ENCODE measurements around the gene DISC1. TPM values are rescaled to one million over a fixed set of nuclear protein-coding genes. Genes with fewer than 3 reads are reported as not detected.

The DISC1 gene
- polyA plus RNA-seq, 4 donors, result 5.3 to 7.2 (median 6.8) TPM

DNA sequence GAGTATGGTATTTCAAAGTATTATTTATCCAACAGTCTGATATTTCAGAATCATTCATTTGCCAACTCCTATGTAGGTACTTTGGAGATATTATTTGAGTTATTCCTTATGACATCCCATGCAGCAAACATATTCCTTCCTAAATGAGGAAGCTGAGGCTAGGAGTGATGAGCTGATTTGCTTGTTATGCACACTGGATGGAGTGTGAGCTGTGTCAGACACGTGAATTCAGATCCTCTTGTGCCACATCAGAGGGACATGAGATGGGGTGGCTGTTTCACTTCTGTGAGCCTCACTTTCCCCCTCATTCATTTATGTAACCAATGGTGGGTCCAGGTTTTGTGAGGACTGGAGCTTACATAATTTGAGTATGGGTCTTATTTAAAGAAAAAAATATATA, 215.9 kb downstream of the DISC1 start:
- no peak for DNase-seq (ENCODE audit: low read depth in 4 of 4, low spot score in 3 of 4)

- peak in 1 of 4 donors; percentile 18 for DNase-seq (ENCODE audit: low read depth in 4 of 4, low spot score in 3 of 4)
These were observed 218.5 kb downstream of the DISC1 start for GRCh38 chr1:231844986-231845502.

GRCh38 chr1:231847612-231848397, 221.2 kb downstream of the DISC1 start:
- no peak for DNase-seq (ENCODE audit: low read depth in 4 of 4, low spot score in 3 of 4)

GRCh38 chr1:231849981-231850380, 223.4 kb downstream of the DISC1 start:
- DNase-seq (ENCODE audit: low read depth in 4 of 4, low spot score in 3 of 4), result no peak

DNA sequence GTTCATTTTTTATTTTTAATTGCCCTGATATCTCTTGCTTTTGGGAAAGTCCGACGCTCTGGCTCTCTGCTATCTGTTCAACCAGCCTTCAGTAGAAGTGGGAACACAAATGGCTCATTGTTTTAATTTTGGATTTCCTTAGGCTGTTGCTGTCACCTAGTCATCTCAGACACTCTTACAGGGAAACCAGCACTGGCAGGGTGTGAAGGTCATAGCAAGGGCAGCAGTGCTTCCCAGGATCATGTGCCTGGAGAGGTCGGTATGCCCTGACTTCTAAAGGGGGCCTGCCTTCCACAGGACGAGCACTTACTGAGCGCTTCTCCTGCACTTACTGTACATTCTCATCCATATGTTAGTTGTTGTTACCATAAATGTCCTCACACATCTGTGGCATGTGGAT, 224.2 kb downstream of the DISC1 start:
- no peak for DNase-seq (ENCODE audit: low read depth in 4 of 4, low spot score in 3 of 4)

GRCh38 chr1:231853588-231854207, 227.1 kb downstream of the DISC1 start:
- DNase-seq (ENCODE audit: low read depth in 4 of 4, low spot score in 3 of 4), result no peak

DNA sequence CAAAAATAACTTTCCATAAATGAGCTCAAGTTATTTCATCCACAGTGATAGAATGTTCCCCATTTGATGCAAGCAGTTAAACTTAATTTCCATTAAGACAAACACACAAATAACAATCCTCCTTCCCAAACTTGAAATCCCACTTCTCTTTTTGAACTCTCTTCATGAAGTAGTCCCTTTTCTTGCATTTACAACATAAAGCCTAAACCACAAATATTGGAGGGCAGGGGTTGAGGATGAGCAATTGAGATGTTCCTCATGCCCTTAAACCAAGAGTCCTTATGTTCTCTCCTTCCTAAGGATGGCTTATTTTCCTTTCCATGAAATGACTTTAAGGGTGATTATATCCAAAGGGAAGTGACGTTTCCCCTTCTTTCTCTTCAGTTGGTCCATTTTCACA, 228.8 kb downstream of the DISC1 start:
- DNase-seq (ENCODE audit: low read depth in 4 of 4, low spot score in 3 of 4), result no peak

- DNase-seq (ENCODE audit: low read depth in 4 of 4, low spot score in 3 of 4), result no peak
These were observed 229.3 kb downstream of the DISC1 start for GRCh38 chr1:231855926-231856325.

DNA sequence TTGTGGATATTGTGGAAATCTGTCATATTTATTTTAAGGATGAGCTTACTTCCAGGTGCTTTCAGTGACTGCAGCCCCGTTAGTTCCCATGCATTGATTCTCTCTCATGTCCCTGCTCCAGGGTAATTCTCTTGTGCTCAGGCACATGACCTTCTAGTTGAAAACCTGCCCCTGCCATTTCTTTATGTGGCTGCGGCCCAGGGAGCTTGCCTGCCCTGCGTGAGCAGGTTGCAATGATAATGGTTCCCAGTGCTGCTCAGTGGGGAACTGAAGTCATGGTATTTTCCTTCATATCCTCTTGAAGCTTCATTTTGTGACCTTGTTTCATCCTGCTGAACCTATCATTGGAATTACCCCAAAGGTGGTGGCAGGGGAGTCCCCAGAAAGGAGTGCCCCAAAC, 229.8 kb downstream of the DISC1 start:
- DNase-seq (ENCODE audit: low read depth in 4 of 4, low spot score in 3 of 4), result no peak

GRCh38 chr1:231856894-231857293, 230.3 kb downstream of the DISC1 start:
- no peak for DNase-seq (ENCODE audit: low read depth in 4 of 4, low spot score in 3 of 4)

DNA sequence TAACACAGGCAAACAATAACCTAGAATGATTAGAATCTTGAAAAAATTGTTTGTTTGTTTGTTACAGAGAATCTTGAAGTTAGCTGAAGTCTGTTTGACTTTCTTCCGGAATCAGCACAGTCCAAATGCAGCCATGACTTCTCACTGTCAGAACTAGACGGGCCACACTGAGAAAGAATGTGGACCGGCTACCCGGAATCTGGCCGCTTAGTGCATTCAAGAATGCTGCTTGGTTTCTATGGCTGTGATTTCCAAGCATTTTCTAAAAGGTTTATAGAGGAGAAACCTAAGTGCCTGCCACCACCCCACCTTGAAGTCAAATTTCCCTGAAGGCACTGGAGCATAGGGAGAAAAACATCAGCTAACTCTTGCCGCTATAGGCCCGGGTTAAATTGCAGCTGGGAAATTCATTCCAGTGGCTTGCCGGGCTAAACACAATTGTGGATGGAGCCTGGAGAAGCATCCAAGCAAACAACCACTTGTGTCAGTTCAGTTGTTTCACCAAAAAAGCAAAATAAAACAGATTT, 231.1 kb downstream of the DISC1 start:
- DNase-seq (ENCODE audit: low read depth in 4 of 4, low spot score in 3 of 4), result peak in 2 of 4 donors; percentile 22 to 25

GRCh38 chr1:231860221-231861088, 233.9 kb downstream of the DISC1 start:
- DNase-seq (ENCODE audit: low read depth in 4 of 4, low spot score in 3 of 4), result no peak

DNA sequence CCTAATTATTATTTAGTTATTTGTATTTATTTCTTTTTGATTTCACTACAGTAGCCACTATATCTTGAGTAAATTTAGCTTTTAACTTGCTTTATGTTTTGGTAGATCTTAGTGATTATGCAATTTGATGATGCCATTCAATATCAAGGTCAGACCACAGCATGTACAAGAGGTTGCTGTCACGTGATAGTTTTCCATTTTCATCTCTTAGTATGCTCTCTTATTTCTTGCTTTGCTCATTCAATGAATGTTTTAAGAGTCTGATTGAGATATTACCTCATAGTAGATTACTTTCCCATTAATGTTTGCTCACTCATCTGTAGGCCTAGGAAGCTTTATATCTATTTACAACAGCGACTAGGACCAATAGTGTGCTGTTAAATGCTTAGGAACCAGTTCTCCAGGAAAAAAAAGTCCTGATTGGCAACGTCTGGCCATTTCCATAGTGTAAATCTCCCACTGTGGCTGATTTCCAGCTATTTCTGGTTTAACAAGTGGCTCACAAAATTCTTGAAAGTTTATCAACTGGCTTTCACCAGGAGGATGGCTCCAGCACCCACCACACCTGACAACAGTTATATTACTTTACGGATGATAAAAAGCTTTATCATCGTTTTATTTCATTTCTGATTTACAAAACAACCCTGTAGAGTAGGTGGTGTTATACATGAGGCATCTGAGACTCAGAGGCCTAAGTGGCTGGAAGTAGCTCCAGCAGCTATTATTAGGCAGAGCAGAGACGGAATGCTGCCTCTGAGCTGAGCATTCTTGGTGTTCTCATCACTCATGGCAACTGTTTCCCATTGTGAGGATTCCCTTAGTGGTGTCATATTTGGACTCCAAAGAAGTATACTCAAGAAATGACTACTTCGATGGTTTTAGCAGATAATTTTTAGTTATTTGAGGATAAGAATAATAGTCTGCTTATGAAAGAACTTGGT, 235.2 kb downstream of the DISC1 start:
- DNase-seq (ENCODE audit: low read depth in 4 of 4, low spot score in 3 of 4), result no peak

DNA sequence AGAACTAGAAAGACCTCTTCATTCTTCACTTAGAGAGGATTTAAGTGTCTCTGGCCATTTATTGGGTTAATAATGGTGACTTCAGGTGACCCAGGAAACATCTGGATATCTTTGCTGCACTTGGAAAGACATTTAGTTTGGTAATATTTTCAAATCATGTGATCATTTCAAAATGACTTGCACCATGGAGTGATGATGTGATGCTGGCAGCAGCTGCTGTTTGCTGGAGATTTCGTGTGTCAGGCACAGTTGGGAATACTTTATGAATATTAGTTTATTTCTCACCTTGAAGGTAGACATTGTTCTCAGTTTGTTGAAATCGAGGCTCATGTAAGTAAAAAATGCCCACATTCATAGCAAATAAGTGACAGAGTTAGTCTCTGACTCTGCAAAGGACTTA, 236.0 kb downstream of the DISC1 start:
- DNase-seq (ENCODE audit: low read depth in 4 of 4, low spot score in 3 of 4), result no peak

- no peak for DNase-seq (ENCODE audit: low read depth in 4 of 4, low spot score in 3 of 4)
These were observed 238.7 kb downstream of the DISC1 start for GRCh38 chr1:231865331-231865730.

DNA sequence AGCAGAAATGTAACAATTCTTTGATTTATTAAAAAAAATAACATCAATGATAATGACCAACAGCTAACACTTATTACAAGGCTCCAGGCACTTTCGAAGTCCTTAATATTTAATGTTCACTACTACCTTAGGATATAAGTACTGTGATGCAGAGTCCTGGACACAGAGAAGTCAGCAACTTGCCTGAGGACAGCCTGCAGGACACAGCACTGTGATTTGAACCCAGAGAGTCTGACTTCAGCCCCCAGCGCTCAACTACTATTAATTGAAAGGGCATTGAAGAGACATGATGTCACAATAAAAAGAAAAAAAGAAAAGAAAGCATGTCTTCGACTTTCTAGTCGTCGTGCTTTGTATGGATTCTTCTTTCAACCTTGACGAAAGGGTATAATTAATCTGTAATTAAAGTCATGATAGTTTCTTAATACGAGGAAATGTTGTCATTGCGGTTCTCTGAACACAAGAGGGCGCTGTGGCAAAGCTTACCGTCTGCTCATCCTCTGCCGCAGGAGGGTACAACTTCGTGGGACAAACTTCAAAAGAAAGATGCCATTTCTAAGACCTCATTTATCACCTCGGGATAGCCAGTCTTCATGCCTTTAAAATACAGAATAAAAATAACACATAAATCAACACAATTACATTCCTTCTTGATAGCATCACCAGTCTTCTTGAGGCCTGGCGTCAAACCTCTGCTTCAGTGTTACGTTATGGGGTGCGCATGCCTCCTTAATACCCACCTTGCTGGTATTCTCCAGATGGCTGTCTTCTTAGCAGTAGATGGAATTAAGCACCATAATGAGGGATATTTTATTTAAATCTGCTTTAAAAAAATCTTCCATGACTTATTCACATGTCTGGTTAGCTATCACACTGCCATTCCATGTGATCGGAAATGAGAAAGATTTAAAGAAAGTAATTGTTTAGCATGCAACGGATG, 240.1 kb downstream of the DISC1 start:
- DNase-seq (ENCODE audit: low read depth in 4 of 4, low spot score in 3 of 4), result peak; percentile 40 to 59 (median 48)

GRCh38 chr1:231867607-231868006, 241.0 kb downstream of the DISC1 start:
- DNase-seq (ENCODE audit: low read depth in 4 of 4, low spot score in 3 of 4), result no peak

DNA sequence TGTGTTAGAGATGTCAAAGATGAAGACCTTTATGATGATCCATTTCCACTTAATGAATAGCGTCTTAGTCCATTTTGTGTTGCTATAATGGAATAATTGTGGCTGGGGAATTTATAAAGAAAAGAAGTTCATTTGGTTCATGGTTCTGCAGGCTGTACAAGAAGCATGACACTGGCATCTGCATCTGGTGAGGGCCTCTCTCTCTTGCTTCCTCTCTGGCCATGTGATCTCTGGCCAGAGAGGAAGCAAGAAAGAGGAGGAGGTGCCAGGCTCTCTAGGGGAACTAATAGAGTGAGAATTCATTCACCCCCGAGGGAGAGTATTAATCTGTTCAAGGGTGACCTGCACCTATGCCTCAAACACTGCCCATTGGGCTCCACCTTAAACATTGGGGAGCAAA, 242.8 kb downstream of the DISC1 start:
- DNase-seq (ENCODE audit: low read depth in 4 of 4, low spot score in 3 of 4), result no peak

GRCh38 chr1:231871471-231871870, 244.9 kb downstream of the DISC1 start:
- DNase-seq (ENCODE audit: low read depth in 4 of 4, low spot score in 3 of 4), result no peak
